ENCODE results near the gene OR8A1.

OR8A1 gene

GRCh38 chr11:124605719-124606118, 35.9 kb downstream of the OR8A1 start:
- H3K4me1 ChIP-seq, result peaks cover 4 to 15% (median 7%) of the 10 kb centered on the region in 10 experiments; a peak in 17 of 20 replicates
- H3K27ac ChIP-seq, result peak overlapping the region in 1 of 11 experiments; percentile 19; a peak in 1 of 22 replicates
- H3K27me3 ChIP-seq, result no peaks in the 10 kb centered on the region
- H3K4me3 ChIP-seq, result no peak overlapping the region
- no peaks in the 10 kb centered on the region for H3K9me3 ChIP-seq (replicated peaks in 1 of 11)
- H3K9ac ChIP-seq, result no peak overlapping the region
- H3K36me3 ChIP-seq, result no peaks in the 10 kb centered on the region
- no peak for TF ChIP-seq Cebpa-rat (IDR thresholded peaks at IDR 0.05)
- peak overlapping the region in 8 of 11 experiments; percentile 10 to 79 (median 40); a peak in 13 of 22 replicates for H3K4me2 ChIP-seq
- no peaks in the 10 kb centered on the region for H4K20me1 ChIP-seq

- no peaks in the 10 kb centered on the region for H3K27me3 ChIP-seq
- no peak overlapping the region for H3K4me2 ChIP-seq
- H3K4me1 ChIP-seq, result peaks cover 23 to 31% (median 26%) of the 10 kb centered on the region in 10 experiments
- H4K20me1 ChIP-seq, result no peaks in the 10 kb centered on the region
- no peak overlapping the region for H3K4me3 ChIP-seq
- H3K27ac ChIP-seq, result no peak overlapping the region
- TF ChIP-seq Cebpa-rat (IDR thresholded peaks at IDR 0.05), result no peak
- H3K9me3 ChIP-seq (replicated peaks in 1 of 11), result no peaks in the 10 kb centered on the region
- no peaks in the 10 kb centered on the region for H3K36me3 ChIP-seq
- H3K9ac ChIP-seq, result no peak overlapping the region
These were observed 38.4 kb downstream of the OR8A1 start for GRCh38 chr11:124608147-124608546.

DNA sequence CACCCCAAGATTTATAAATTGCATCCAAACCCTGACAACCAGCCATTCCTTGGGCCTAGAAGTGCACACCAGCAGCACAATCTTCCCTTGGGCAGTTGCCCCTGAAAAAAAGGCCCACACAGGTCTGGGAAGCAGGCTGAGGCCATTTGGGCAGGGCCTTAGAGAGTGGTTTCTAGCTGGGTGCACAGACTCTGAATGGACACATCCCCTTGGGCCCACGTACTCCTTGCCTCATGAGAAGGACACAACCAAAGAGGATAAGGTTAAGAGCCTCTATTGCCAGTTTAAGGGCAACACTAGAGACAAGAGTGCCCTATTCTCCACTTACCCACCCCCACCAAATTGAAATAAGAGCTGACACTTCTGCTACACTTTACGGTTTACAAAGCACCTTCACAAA, 40.5 kb downstream of the OR8A1 start:
- no peaks in the 10 kb centered on the region for H4K20me1 ChIP-seq
- no peak for TF ChIP-seq Cebpa-rat (IDR thresholded peaks at IDR 0.05)
- H3K27me3 ChIP-seq, result no peaks in the 10 kb centered on the region
- no peaks in the 10 kb centered on the region for H3K9me3 ChIP-seq (replicated peaks in 1 of 11)
- no peak overlapping the region for H3K9ac ChIP-seq
- H3K4me3 ChIP-seq, result no peak overlapping the region
- H3K27ac ChIP-seq, result no peak overlapping the region
- no peak overlapping the region for H3K4me2 ChIP-seq
- peaks cover 20 to 38% (median 34%) of the 10 kb centered on the region in 10 experiments for H3K4me1 ChIP-seq
- H3K36me3 ChIP-seq, result no peaks in the 10 kb centered on the region

GRCh38 chr11:124611064-124611463, 41.3 kb downstream of the OR8A1 start, which contains the start of gene PANX3:
TSS of gene PANX3 (plus strand) at chr11:124611428. CDS start at chr11:124611557, 129 bp downstream.
- no peak within 1 kb of the TSS for H3K4me3 ChIP-seq
- TF ChIP-seq Cebpa-rat (IDR thresholded peaks at IDR 0.05), result no peak
- peak within 1 kb of the TSS; percentile 29 to 74 (median 59) for H3K4me2 ChIP-seq
- H3K36me3 ChIP-seq, result no peaks in the 10 kb centered on the region
- no peak within 1 kb of the TSS for H3K9ac ChIP-seq
- H3K4me1 ChIP-seq, result peaks cover 12 to 31% (median 28%) of the 10 kb centered on the region in 10 experiments
- H3K27ac ChIP-seq, result no peak within 1 kb of the TSS
- H3K9me3 ChIP-seq (replicated peaks in 1 of 11), result no peaks in the 10 kb centered on the region
- no peaks in the 10 kb centered on the region for H4K20me1 ChIP-seq
- H3K27me3 ChIP-seq, result no peaks in the 10 kb centered on the region

GRCh38 chr11:124612045-124612444, 42.2 kb downstream of the OR8A1 start:
- TF ChIP-seq Cebpa-rat (IDR thresholded peaks at IDR 0.05), result no peak
- no peaks in the 10 kb centered on the region for H3K9me3 ChIP-seq (replicated peaks in 1 of 11)
- peaks cover 8 to 31% (median 27%) of the 10 kb centered on the region in 10 experiments; a peak in 19 of 20 replicates for H3K4me1 ChIP-seq
- no peaks in the 10 kb centered on the region for H4K20me1 ChIP-seq
- no peaks in the 10 kb centered on the region for H3K36me3 ChIP-seq
- no peak overlapping the region for H3K27ac ChIP-seq
- H3K4me3 ChIP-seq, result no peak overlapping the region
- peak overlapping the region; percentile 29 to 74 (median 59) for H3K4me2 ChIP-seq
- no peaks in the 10 kb centered on the region for H3K27me3 ChIP-seq
- H3K9ac ChIP-seq, result no peak overlapping the region

DNA sequence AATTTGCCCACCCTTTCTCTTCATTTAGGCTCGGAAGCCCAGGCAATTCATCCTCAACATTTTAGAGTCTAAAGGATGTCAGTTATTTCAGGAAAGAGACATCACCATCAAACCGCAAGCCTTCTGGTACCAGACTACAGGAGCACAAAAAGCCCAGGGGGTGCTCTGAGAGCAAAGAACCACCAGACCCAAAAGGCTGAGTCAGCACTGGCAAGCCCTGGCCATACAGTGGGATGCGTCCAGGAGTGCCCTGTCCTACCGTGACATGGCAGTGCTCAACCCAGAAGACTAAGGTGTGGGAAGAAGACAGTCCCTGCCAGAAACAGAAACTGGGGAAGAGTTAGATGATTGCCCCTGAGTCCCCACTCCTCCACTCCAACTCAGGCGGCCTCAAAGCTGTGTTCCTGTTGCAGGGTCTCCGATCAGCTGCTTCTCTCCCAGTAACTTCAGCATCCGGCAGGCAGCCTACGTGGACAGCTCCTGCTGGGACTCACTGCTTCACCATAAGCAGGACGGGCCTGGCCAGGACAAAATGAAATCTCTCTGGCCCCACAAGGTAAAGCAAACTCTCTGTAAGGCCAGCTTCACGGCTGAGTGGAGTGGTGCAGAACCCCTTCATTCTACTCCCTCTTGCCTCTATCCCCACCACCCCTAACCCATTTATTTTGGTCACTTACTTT, 42.9 kb downstream of the OR8A1 start:
- Histone ChIP-seq H3K4me1 (peaks cover 8 to 31% (median 27%) of the 10 kb centered on the region in 10 experiments; a peak in 19 of 20 replicates), H3K36me3 (no peaks in the 10 kb centered on the region), H3K4me2 (peak overlapping the region; percentile 29 to 74 (median 59); a peak in 21 of 22 replicates), H4K20me1 (no peaks in the 10 kb centered on the region), H3K4me3 (no peak overlapping the region), H3K27ac (no peak overlapping the region), H3K27me3 (no peaks in the 10 kb centered on the region), H3K9me3 (replicated peaks in 1 of 11) (no peaks in the 10 kb centered on the region), H3K9ac (no peak overlapping the region)
- no peak for TF ChIP-seq Cebpa-rat (IDR thresholded peaks at IDR 0.05)

DNA sequence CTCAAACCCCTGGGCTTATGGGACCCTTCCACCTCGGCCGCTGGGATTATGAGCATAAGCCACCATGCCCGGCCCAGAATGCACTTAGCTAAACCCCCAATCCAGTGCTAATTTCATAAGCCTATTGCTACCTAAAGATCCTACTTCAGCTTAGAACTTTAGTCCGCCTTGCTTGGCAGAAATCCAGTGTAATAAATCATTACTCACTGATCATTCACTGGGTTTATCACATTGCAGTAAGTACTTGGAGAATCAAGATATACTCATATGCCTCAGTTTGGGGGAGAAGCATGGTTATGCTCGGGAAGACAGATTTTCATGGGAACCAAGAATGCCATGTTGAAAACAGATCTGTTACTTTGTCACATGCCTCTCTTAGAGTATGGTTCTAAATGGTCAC, 49.1 kb downstream of the OR8A1 start:
- TF ChIP-seq Cebpa-rat (IDR thresholded peaks at IDR 0.05), result no peak
- Histone ChIP-seq H3K4me1 (peaks cover 10 to 16% (median 11%) of the 10 kb centered on the region in 10 experiments), H3K36me3 (no peaks in the 10 kb centered on the region), H3K9me3 (replicated peaks in 1 of 11) (no peaks in the 10 kb centered on the region), H3K9ac (no peak overlapping the region), H4K20me1 (peaks cover 0 to 10% (median 6%) of the 10 kb centered on the region in 11 experiments; a peak in 12 of 22 replicates), H3K27ac (no peak overlapping the region), H3K4me2 (no peak overlapping the region), H3K27me3 (no peaks in the 10 kb centered on the region), H3K4me3 (no peak overlapping the region)

All from BLaER1 treated with 17β-estradiol and CSF1 and Interleukin-3, amounts not matched to agents 10 nM and 100 nM (cell line).